Peyer's patch (tissue), 4 donors: ENCODE data around the gene RRP9. TPM values are rescaled to one million over a fixed set of nuclear protein-coding genes. Genes with fewer than 3 reads are reported as not detected.

Experiments used
- DNase-seq, 3 donors: peaks; one replicate each; pipeline ENCODE4 v3.0.0-alpha.2; 2017 to 2019
- H3K27ac ChIP-seq, 4 donors: fragments of 200-600 bp; sonication (generic); one replicate each; pipeline ENCODE4 v1.5.1; 2016 to 2019
- H3K27me3 ChIP-seq, 2 donors: fragments of 200-600 bp; sonication (generic); one replicate each; pipeline ENCODE4 v1.5.1; 2019
- H3K36me3 ChIP-seq, 3 donors: fragments of 200-600 bp; sonication (generic); one replicate each; pipeline ENCODE4 v1.5.1; 2016 to 2019
- H3K4me1 ChIP-seq, 4 donors: fragments of 200-600 bp; sonication (generic); one replicate each; pipeline ENCODE4 v1.5.1; 2016 to 2019
- H3K4me3 ChIP-seq, 4 donors: fragments of 200-600 bp; sonication (generic); 1 replicate in 3 of 4; 2 replicates in 1 of 4; pipeline ENCODE4 v1.5.1; 2016 to 2019; ENCODE audit warnings: mild to moderate bottlenecking in 1 of 4
- H3K9me3 ChIP-seq, 4 donors: fragments of 200-600 bp; sonication (generic); one replicate each; pipeline ENCODE4 v1.5.1; 2016 to 2019; ENCODE audit warnings: mild to moderate bottlenecking in 1 of 4
- CTCF ChIP-seq, 6 experiments: fragments of 450-650 bp in 4 of 6; fragments of 200-600 bp in 2 of 6; sonication (generic) in 1 of 6; IDR thresholded peaks; one replicate each; pipeline ENCODE4 v1.5.1; 2017 to 2019; ENCODE audit warnings: antibody characterized with exemption in 6 of 6, mild to moderate bottlenecking in 3 of 6, moderate library complexity in 1 of 6
- POLR2A ChIP-seq, 2 donors: fragments of 450-650 bp; IDR thresholded peaks; one replicate each; pipeline ENCODE4 v1.5.1; 2017; ENCODE audit warnings: antibody characterized with exemption in 2 of 2, mild to moderate bottlenecking in 2 of 2, moderate library complexity in 2 of 2
- total RNA-seq, 4 donors: library from RNA; depleted of rRNA; stranded (reverse); fragments of >200 nt; gene quantifications; one replicate each; pipeline ENCODE4 v1.1.0, GENCODE V29; 2016

The RRP9 gene
- total RNA-seq, 4 donors from 2014 or later, result 4.7 to 17.3 (median 7.7) TPM

DNA sequence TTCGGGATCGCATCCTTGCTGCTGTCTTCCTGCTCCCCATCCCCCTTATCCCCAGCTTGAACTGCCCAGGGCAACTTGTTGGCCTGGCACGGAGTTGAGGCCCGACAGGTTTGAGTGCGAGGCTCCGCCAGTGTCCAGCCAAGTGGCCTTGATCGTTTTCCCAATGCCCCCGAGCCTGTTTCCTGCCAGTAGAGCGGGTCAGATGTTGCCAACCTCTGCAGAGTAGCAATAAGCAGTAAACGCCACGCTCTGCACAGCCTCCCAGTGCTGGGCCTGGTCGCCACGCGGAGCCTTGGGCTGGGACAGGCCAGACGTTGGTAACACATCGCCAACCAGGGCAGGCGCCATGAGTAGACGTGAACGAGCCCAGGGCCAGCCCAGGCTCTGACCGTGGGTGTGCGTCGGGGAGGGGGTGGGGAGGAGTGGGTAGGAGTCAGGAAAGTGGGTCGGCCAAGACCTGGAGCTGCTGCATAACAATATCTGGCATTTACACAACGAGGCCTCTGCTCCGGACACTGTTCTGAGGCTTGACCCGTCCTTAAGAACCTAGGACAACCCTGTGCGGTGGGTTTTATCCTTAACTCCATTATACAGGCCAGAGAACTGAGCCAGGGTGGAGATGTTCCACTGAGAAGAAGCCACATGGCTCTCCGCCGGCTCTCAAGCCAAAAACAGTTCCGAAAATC lies 32.7 kb upstream of the RRP9 start:
- Histone ChIP-seq H3K27ac (peak overlapping the region; percentile 79 to 92 (median 90)), H3K36me3 (no peaks in the 10 kb centered on the region), H3K27me3 (no peaks in the 10 kb centered on the region), H3K9me3 (no peaks in the 10 kb centered on the region), H3K4me3 (peak overlapping the region; percentile 51 to 85 (median 77)), H3K4me1 (peaks cover 4 to 26% (median 10%) of the 10 kb centered on the region in 4 donors)
- peak in 1 of 3 donors; percentile 59 for DNase-seq
- TF ChIP-seq CTCF (IDR thresholded peaks at IDR 0.05), result no peak
- no peak for TF ChIP-seq POLR2A (IDR thresholded peaks at IDR 0.05)

GRCh38 chr3:51971350-51971749 lies 29.6 kb upstream of the RRP9 start:
- no peak for DNase-seq
- Histone ChIP-seq H3K36me3 (no peaks in the 10 kb centered on the region), H3K27me3 (no peaks in the 10 kb centered on the region), H3K4me3 (no peak overlapping the region), H3K27ac (no peak overlapping the region), H3K4me1 (peaks cover 4 to 42% (median 17%) of the 10 kb centered on the region in 4 donors), H3K9me3 (no peaks in the 10 kb centered on the region)
- no peak for TF ChIP-seq POLR2A (IDR thresholded peaks at IDR 0.05)

DNA sequence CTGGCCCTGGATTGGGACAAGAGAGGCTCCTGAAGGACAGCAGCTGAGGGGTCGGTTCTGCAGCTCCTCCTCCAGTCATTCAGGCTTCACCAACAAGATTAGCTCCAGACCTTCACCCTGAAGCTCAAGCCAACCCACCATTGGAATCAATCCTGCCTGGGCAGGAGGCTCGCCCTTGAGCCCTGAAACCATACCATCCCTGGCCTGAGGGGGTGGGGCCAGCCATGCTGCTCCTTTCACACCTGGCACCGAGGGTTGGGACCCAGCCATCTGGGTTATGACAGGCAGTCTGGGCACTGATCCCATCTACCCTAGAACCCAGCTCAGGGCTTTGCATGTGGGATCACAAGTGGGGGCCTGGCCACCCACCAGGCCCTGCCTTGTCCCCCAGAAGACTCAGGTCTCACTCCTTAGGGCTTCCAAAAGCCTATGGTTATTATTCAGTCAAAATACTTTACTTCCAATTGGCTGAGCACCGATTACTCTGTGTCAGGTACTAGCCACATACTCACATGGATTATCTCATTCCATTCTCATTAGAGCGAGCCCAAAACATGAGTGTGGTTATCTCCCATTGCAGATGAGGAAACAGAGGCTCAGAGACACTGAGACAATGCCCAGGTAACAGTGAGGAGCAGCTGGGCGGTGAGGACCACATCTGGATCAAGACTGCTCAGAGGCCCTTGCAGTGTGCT lies 29.0 kb upstream of the RRP9 start:
- DNase-seq, result no peak
- Histone ChIP-seq H3K27ac (no peak overlapping the region), H3K9me3 (no peaks in the 10 kb centered on the region), H3K4me3 (no peak overlapping the region), H3K27me3 (no peaks in the 10 kb centered on the region), H3K4me1 (peaks cover 4 to 41% (median 15%) of the 10 kb centered on the region in 4 donors), H3K36me3 (no peaks in the 10 kb centered on the region)
- TF ChIP-seq POLR2A (IDR thresholded peaks at IDR 0.05), result no peak
- no peak for TF ChIP-seq CTCF (IDR thresholded peaks at IDR 0.05)

DNA sequence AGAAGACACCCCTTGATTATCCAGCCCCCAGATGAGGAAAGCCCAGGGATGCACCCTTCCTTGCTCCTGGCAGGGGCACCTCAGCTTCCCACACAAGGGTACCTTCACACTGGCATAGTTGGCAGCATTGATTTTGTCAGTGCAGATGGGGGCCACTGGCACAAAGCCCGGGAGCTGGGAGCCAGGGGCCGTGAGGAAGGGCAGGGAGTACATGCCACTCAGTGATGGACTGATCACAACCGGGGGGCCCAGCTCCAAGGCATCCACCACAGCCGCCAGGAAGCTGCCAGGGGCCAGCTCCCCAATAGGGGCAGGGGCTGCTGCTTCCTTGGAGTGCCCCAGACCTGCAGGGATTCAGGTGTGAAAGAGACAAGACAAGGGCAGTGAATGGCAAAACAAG lies 28.1 kb upstream of the RRP9 start:
- Histone ChIP-seq H3K36me3 (no peaks in the 10 kb centered on the region), H3K27me3 (no peaks in the 10 kb centered on the region), H3K9me3 (no peaks in the 10 kb centered on the region), H3K4me3 (no peak overlapping the region), H3K4me1 (peaks cover 4 to 36% (median 14%) of the 10 kb centered on the region in 4 donors), H3K27ac (no peak overlapping the region)
- no peak for TF ChIP-seq POLR2A (IDR thresholded peaks at IDR 0.05)
- no peak for TF ChIP-seq CTCF (IDR thresholded peaks at IDR 0.05)
- DNase-seq, result no peak

DNA sequence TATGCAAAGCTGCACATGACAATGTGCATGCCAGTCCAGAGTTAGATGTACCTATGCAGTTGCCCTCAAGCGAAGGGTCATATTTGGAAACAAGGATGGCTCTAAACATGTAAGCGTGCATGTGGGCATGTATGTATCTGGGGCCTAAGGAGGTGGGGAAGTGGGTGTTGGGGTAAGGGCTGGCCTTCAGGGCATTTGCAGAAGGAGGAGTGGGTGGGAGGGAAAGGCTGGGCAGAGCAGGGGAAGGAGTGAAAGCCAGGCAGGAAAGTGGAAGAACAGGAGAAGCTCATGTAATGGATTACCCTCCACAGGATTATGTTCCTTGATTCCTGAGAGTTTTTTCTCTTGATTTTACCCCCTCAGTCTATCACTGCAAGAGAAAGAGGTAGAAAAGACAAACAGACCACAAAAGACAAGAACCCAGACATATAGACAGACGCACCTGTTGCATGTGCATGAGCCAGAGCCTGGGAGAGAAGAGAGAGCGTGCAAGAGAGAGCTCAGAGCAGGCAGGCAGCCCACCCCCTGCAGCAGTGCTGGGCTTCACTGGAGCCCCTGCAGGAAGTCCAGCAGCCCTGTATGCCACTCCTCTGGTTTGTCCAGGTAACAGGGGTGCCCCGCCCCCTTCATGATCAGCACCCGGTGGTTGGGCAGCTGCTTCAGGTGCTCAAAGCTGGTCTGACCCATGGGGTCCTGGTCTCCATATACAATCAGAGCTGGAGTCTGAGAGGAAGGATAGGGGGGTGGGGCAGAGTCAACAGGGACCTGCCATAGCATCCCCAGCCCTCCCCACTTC lies 27.4 kb upstream of the RRP9 start:
- no peaks in the 10 kb centered on the region for H3K27me3 ChIP-seq
- H3K9me3 ChIP-seq, result no peaks in the 10 kb centered on the region
- peaks cover under 1 to 30% (median 8%) of the 10 kb centered on the region in 4 donors for H3K4me1 ChIP-seq
- TF ChIP-seq POLR2A (IDR thresholded peaks at IDR 0.05), result no peak
- TF ChIP-seq CTCF (IDR thresholded peaks at IDR 0.05), result no peak
- H3K4me3 ChIP-seq, result no peak overlapping the region
- DNase-seq, result no peak
- H3K36me3 ChIP-seq, result no peaks in the 10 kb centered on the region
- peak overlapping the region in 2 of 4 donors; percentile 84 to 97 for H3K27ac ChIP-seq
